Activated CD4-positive, alpha-beta T cell treated with anti-CD3 and anti-CD28 coated beads for 24 hours (primary cell): ENCODE results near the gene CILP.
A peak's percentile ranks its signal among the peaks of the same experiment; 100 is the strongest.

Source experiments
- DNase-seq, 2 donors: peaks; one replicate each; pipeline ENCODE4 v3.0.0-alpha.2; 2020; ENCODE audit warnings: low read depth in 2 of 2

The CILP gene

DNA sequence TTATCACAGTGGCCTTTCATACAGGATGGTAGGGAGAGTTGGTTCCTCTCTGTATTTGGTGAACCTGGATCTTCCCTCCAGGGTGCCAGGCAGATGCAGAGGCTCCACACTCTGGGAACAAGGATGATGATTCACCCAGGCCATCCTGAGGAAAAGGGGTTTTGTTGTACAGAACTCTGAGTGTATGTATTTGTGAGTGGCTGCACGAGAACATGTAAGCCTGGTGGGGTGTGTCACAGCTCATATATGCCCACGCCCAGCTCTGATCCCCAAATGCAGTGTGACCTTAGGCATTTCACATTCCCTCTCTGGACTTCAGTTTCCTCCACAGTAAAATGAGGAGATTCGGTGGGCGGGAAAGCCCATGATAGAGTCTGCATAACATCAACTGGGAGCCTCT, 11.6 kb upstream of the CILP start:
- DNase-seq = no peak

DNA sequence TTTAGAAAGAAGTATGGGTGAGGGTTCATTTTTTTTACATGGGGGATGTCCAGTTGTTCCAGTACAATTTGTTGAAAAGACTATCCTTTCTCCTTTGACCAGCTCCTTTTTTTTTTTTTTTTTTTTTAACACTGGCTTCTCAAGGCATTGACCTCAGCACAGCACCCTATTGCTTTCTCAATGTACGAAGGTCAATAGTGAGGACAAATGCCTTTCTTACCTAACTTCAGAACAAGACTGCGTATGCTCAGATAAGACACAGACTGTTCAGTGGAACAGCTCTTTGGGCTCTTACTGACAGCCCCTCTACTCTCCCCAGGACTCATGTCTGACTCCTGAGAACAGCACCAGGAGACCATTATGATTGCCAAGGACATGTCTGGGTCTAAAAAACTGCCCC, 10.4 kb upstream of the CILP start:
- no peak for DNase-seq

DNA sequence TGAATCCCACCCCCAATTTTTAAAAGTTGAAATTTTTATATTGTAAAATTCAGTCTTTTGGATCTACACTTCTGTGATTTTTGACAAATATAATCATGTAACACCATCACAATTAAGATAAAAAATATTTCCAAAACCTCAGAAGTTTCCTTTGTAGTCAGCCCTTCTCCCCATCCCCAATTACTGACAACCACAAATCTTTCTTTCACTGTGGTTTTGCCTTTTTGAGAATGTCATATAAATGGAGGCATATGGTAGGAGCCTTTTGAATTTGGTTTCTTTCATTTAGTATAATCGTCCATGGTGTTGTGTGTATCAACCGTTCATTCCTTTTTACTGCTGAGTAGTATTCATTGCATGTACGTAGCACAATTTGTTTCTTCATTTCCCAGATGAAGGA, 7.9 kb upstream of the CILP start:
- no peak for DNase-seq

DNA sequence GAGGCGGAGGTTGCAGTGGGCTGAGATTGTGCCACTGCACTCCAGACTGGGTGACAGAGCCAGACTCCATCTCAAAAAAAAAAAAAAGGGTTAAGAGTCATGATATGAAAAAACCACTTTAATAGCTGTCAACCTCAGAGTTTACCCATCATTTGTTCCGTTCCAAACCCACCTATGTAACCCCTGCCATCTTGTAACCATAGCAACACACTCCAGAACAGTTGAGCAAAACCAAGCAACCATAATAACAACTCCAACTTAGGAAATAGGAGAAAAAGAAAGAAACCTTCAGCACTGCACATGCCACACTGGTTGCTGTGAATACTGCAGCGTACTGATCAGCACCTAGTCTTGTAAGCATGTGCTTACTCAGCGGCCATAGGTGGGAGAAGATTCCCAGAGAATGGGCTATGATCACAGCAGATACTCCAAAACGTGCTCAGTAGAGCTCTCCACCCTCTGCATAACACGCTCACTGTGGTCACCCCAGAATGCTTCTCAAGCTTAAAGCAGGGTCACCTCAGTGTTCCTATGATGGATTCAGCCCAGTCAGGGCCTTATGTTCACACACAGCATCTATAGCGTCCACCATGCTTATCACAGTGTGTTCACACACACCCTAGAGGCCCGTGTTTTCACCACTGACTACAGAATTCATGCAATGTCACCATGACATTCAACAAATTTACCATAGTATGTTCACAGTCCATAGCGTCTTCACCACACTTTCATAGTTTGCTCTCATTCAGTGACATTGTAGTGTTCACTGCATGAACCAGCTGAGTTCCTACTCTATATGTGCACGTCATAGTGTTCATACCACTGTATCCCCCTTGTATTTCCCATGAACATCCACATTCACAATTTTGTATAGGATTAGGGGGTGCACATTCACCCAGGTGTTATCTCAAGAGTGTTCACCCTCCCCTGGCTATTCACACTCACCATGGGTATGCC, 6.5 kb upstream of the CILP start:
- DNase-seq = no peak

DNA sequence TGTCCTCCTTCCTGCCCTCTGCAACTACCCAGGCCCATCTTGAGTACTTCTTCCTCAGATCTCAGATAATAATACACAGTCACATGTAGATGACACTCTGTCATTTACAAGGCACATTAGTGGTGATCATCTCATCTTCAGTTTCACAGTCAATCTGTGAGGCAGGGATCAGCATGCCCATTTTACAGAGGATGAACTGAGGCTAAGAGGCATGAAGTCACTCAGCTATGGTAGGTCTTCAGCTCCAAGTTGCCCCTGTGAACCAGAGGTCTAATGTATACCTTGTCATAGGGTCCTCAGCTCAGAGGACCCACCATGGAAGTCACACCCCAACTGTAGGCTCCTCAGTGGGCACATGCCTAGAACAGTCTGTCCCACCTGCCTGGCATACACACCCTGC, 4.2 kb upstream of the CILP start:
- DNase-seq = no peak

DNA sequence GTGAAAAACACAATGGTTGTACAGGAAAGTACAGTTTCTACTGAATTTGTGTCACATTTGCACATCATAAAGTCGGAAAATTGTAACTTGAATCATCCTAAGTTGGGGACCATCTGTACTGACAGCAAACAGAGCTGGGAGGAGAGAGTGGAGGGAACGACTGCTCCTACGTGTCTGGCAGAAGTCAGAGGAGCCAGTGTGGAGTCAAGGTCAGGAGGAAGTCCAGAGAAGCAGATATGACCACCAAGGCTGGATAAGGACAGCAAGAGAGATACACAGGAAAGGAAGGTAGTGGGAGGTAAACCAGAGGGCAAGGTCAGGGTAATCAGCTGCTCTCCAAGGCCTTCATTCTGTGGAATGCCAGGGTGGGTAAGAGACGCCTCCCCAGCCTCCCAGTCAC, 2.7 kb upstream of the CILP start:
- DNase-seq = no peak

DNA sequence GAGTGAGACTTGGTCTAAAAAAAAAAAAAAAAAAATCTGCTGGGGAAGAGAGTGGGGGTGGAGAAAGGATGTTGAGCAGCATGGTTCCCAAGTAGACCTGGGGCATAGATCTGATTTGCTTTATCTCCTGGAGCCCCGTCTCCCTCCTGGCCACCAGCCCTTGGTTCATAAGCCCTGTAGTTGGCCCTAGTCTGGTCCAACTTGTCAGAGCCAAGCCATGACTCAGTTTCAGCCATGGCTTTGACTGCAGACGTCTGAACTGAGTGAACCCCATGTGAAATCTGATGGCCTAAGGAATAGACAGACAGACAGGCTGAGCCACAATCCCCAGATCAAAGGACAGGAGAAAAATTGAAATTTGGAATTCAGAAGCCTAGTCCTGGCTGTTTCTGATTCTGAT, 2.0 kb upstream of the CILP start:
- no peak for DNase-seq

DNA sequence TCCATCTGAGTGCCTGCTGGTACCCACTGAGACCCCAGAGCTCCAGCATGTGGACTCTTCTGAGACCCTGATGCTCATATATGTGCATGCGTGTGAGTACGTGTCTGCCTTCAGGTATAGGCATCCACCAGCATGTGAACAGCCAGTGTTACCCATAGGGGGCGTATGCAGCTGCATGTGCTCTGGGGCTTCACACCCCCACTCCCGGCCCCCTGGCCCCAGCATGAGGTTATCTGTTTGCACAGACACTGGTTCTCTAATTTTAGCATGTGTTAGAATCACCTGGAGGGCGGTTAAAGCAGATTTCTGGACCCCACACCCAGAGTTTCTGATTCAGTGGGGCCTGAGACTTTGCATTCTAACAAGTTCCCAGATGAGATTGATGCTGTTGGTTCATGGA, 824 bp upstream of the CILP start:
- peak; percentile 6 to 28 for DNase-seq

DNA sequence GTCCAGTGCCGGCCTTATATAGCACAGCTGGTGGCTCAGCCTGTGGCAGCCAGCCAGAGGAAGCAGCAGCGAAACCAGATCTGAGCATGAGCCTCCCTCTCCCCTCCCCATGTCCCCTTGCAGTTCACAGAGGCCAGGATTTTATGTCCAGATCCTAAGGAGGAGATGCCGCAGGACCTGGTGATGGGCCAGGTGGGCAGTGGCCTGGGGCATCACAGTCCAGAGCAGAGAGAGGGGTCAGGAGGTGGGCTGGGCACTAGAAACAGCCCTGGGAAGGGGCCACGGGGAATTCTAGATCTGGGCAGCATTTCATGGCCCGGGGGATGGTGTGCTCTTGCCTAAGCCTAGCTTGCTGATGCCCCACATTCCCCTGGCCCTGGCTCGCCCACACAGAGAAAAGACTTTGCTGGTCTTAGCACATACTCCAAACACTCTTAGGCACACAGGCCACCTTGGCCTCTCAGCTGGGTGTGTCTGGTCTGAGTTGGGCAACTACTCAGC, 259 bp upstream of the CILP start:
- DNase-seq = no peak

DNA sequence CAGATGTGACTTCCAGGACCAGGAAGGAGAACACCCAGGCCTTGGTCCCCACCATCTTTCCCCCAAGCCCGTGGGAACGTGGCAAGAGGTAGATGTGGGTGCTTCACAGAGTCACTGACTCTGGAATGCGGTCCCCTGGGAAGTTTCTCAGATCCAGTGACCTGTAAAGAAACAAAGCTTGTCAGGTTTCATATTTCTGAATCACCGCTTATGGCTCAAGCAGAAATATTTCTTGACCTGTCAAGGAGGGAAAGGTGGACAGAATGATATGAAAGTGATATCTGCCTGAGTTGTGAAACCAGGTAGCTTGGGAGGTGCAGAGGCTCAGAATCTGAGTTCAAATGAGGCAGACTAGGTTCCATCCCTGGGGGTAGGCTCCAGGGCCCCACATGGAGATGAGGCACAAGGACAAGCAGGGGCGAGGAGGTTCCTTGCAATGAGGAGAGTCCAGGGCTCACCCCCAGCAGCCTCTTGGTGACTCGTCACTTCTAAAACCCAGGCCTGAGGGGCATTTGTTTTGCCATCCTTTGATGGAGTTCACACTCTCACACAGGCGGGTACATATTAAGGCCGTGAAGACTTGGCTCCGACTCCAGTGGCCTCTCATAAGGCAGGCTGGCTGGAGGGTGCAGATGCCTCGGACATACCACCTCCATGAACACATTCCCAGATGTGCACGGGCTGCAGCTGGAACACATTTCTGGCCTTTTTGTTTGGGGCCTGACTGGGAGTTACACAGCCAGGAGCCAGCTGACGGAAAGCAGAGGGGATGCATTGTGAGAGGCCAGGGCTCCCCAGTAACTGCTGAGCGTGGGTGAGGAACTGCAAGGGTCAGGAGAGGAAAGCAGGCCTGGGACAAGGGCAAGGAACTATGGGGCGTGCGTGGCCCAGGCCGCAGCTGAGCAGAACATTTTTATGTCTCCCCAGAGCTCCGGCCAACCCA, 1.3 kb downstream of the CILP start:
- DNase-seq = no peak

DNA sequence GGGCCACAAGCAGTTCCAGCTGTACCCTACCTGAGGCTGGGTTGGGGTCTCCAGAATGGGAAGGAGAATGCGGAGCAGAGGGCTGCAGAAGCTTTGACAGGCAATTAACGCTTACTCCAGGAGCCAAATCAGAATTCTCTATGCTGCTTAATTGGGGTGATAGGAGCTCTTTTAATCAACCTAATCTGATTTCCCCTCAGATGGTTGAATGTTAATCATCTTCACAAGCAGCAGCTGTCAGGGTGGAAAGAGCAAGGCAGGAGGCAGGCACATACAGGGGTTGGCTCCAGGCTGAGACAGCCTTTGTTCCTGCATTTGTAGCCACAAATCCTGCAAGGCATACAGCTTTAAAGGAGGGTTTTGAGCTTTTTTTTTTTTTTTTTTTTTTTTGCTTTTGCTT, 2.6 kb downstream of the CILP start:
- no peak for DNase-seq

DNA sequence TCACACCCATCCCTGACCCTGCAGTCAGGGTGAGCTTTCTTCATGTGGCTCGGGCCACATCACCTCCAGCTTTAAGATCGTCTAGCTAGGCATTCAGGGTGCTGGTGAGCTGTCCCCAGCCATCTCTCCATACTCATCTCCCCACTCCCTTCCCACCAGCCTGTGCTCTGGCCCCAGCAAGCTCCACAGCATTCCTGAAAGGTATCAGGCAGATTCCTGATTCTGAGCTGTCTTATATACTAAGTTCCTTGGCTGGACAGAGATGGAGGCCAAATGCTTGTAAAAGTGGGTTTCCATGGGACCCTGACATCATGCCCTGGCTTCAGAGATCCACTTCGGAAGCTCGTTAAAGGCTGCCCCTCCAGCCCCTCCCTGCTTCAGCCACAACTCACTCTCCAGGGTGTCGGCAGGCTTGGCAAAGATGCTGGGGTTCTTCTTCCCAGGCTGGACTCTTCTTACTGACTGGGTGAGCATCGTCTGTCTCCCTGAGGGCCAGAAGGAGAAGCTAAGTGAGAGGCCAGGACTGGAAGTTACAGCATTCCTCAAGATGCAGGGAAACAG, 3.9 kb downstream of the CILP start:
- no peak for DNase-seq

DNA sequence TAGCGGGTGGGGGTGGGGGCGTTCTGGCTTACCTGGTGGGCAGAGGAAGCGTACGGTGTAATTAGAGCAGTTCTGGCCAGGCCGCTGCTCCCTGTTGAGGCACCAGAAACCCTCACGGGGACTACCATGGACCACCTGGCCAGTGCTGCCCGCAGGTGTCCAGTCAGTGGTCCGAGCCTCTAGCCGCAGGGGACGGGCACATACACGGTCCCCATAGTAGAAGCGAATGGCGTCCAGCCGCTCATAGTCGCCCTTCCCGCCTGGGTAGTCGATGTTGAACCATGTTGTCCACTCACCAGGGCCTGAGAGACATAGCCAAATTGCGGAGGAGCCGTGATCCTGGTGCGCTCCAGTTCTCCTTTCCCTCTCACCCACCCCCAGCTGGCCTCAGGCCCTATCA, 4.5 kb downstream of the CILP start:
- DNase-seq = no peak

DNA sequence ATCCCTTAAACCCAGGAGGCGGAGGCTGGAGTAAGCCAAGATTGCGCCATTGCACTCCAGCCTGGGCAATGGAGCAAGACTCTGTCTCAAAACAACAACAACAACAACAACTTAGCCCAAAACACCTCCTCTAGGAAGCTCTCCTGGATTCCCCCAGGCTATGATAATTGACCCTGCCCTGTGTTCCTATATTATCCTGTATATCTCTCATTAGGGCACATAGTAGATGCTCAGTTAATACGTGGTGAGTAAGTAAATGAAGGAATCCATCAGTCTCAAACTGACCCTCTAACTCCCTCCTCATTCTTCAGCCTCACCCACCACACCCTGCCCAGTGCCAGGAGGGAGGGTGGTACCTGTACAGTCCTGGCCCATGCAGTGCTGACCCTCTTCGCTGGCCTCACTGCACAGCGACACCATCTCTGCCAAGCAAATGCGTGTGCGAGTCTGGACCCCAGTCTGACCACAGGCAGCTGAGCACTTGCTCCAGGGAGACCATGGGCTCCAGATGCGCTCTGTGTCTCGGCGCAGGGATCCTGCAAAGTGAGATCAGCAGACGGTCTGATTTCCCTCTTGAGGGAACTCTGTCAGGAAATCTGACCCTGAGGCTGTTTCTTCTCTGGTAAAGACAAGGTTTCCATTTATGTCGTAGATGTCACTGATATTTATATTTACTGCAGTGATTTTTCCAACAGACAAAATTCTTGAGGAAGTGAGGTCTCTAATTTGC, 6.2 kb downstream of the CILP start:
- no peak for DNase-seq

DNA sequence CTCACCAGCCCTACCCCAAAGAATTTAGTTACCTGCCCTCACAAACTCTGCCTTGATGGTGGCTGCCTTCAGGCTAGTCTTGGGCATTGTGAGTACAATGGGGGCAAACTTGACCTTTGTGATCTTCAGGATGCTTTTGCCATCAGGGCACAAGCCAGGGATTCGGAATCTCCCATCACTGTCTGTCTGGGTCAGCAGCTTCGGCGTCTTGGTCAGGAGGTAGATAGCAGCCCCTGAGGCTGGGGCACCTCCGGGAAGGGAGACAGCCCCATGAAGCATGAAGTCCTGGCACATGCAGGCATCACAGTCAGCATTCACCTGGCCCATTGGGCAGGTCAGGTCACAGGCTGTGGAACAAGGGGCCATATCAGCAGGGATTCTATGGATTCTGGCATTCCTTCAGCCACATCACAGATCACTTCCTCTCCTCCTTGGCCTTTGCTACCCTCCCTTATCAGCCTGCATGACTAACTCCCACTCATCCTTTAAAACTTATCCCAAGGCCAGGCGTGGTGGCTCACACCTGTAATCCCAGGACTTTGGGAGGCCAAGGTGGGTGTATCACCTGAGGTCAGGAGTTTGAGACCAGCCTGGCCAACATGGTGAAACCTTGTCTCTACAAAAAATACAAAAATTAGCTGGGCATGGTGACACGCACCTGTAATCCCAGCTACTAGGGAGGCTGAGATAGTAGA, 6.9 kb downstream of the CILP start:
- DNase-seq = no peak

DNA sequence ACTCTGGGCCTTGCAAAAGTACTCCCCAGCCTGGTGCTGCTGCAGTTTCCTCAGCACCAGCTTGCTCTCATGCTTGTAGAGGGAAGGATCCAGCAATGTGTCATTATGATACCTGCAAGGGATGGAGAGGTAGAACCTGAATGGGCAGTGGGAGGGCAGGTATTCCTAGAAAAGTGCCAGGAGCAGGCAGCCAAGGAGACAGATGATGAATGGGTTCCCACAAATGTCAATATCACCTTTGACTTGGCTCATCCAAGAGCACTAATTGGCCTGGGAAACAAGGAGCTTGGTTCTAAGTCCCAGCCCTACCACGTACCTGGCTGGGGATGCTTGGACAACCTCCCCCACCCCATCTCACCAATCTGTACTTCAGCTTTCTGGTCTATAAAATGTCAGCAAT, 9.4 kb downstream of the CILP start:
- DNase-seq = no peak

DNA sequence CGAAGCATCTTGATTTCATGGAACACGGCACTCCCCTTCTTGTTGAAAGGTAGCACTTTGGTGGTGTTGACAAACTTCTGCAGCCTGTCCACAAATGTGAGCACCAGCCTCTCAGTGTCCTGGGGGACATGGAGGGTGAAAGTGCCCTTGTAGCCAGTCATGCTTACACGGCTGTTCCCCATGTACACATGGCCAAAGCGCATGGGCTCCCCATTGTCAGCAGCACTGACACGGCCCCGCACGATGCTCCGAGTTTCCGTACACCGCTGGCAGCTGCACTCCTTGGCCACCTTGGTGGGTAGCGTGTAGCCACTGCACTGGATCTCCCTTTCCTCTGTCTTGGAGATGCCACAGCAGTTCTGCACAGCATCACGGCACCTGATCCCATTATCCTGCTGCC, 12.7 kb downstream of the CILP start:
- DNase-seq = no peak

DNA sequence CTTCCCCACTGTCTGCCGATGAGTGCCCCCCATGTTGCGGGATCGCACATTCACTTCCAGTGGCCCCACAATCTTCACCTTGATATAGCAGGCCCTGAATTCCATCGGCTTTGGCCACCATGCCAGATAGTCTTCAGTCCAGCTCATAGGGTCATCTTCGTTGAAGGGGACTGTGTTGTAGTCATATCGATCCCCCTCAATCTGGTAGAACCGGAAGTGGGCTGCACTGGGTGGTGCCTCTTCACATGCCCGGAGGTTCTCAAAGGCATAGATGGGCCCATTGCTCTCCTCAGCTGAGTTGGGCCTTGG, 14.0 kb downstream of the CILP start:
- DNase-seq = no peak

DNA sequence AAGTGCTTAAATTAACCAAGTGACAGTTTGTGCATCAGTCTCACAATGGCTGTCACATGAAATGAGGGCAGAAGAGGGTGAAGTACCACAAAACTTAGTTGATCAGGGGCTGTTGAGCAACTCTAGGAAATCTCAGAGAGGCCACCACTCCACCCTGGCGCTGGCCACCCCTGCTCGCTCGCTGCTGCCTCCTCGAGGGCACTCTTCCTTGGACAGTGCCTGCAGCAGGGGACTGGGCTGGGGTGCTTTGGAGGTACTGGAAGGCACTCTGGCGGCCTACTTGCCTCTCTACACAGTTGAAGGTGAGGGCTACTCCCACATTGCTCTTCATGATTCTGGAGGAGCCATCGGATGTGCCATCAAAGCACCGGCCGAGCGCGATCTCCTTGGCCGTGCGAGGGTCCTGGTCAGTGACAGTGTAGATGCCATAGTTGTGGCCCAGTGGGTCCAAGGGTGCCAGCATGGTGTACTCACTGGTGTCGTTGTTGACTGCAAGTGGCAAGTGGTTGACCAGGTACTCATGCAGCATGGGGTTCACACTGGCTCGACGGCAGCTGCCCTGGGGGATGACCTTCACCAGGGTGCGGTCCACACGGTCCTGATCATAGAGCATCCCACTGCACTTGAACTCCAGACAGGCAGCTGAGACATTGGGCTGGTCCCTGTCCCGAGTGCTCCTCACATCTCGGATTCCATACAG, 14.5 kb downstream of the CILP start:
- DNase-seq = no peak

DNA sequence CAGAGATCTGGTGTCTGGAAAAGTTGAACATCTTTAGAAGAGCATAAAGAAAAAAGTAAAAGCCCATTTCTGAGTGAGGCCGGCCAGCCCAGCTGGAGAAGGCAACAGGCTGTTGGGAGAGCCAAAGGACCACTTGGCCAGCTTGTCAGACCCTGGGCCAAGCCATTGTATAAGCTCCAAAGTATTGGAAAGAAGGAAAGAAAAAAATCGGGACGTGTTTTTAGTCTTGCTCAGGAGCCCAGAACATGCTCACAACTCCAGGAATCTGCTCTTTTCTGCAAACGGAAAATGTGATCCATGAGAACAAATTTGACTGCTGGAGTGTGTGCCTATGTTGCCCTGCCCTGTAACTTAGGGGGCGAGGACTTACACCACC, 15.7 kb downstream of the CILP start:
- no peak for DNase-seq
